ENCODE results near the gene C1orf50.

DNA sequence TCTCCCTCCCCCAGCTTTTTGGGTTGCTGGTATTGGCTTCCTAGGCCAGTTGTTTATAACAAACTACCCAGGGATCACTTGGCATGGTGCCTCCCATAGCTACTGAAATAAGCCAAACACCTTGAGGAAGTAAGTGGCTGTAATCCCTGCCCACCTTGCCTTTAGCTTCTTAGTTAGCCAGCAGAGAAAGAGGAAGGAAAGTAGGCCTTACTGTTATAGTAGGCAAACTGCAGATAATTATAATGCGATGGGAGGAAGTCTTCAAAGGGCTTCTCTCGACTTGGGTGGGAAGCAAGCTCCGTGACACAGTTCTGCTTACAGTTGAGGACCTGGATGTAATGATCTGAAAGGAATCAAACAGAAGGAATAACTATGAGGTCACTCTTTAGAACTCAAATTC is 8.4 kb upstream of the C1orf50 start:
- TF ChIP-seq POLR2AphosphoS5 (IDR thresholded peaks at IDR 0.05; ENCODE audit: low read depth, low read length) (no peak), TAF1 (IDR thresholded peaks at IDR 0.05; ENCODE audit: borderline replicate concordance, insufficient read depth, low read length) (no peak), FOXP2 (optimal IDR thresholded peaks at IDR 0.05; ENCODE audit: borderline replicate concordance, extremely low read depth, extremely low read length, insufficient read depth) (no peak), SIN3A (IDR thresholded peaks at IDR 0.05; ENCODE audit: borderline replicate concordance, insufficient read depth, low read length) (no peak)
- TF ChIP-seq, protein P1, sequence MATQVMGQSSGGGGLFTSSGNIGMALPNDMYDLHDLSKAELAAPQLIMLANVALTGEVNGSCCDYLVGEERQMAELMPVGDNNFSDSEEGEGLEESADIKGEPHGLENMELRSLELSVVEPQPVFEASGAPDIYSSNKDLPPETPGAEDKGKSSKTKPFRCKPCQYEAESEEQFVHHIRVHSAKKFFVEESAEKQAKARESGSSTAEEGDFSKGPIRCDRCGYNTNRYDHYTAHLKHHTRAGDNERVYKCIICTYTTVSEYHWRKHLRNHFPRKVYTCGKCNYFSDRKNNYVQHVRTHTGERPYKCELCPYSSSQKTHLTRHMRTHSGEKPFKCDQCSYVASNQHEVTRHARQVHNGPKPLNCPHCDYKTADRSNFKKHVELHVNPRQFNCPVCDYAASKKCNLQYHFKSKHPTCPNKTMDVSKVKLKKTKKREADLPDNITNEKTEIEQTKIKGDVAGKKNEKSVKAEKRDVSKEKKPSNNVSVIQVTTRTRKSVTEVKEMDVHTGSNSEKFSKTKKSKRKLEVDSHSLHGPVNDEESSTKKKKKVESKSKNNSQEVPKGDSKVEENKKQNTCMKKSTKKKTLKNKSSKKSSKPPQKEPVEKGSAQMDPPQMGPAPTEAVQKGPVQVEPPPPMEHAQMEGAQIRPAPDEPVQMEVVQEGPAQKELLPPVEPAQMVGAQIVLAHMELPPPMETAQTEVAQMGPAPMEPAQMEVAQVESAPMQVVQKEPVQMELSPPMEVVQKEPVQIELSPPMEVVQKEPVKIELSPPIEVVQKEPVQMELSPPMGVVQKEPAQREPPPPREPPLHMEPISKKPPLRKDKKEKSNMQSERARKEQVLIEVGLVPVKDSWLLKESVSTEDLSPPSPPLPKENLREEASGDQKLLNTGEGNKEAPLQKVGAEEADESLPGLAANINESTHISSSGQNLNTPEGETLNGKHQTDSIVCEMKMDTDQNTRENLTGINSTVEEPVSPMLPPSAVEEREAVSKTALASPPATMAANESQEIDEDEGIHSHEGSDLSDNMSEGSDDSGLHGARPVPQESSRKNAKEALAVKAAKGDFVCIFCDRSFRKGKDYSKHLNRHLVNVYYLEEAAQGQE (IDR thresholded peaks at IDR 0.05; ENCODE audit: insufficient read depth in 1 of 2, low read depth in 2 of 2, low read length in 2 of 2), result no peak

Measured in PFSK-1 (cell line).